ENCODE measurements around the gene SAPCD2. TPM values are rescaled to one million over a fixed set of nuclear protein-coding genes. Genes with fewer than 3 reads are reported as not detected.

The SAPCD2 gene
- polyA plus RNA-seq, 1 donor from 2014 or later = 0.22 TPM

- H2AFZ ChIP-seq (ENCODE audit: low read depth, low read length) = no peak overlapping the region
- peaks cover 3% of the 10 kb centered on the region for H3K79me2 ChIP-seq (replicated peaks; ENCODE audit: insufficient read depth, low read length)
- TF ChIP-seq TAF1 (IDR thresholded peaks at IDR 0.05; ENCODE audit: low read depth) = no peak
- TF ChIP-seq EZH2 (IDR thresholded peaks at IDR 0.05; ENCODE audit: borderline replicate concordance, insufficient read depth, low read length, poor library complexity, severe bottlenecking) = no peak
- TF ChIP-seq SMC3 (conservative IDR thresholded peaks at IDR 0.05; ENCODE audit: poor library complexity) = no peak
- TF ChIP-seq MXI1 (conservative IDR thresholded peaks at IDR 0.05; ENCODE audit: poor library complexity, severe bottlenecking) = no peak
- TF ChIP-seq CTCF (IDR thresholded peaks at IDR 0.05; ENCODE audit: poor library complexity, severe bottlenecking) = no peak
- TF ChIP-seq POLR2AphosphoS5 (IDR thresholded peaks at IDR 0.05) = no peak
- no peak for TF ChIP-seq EP300 (conservative IDR thresholded peaks at IDR 0.05; ENCODE audit: poor library complexity, severe bottlenecking)
- TF ChIP-seq RAD21 (conservative IDR thresholded peaks at IDR 0.05) = no peak
- TF ChIP-seq REST (IDR thresholded peaks at IDR 0.05; ENCODE audit: borderline replicate concordance) = no peak
- peak overlapping the region; percentile 70 for H3K4me2 ChIP-seq (ENCODE audit: low read length)
- no peaks in the 10 kb centered on the region for H3K9me3 ChIP-seq (ENCODE audit: low read length)
- no peak overlapping the region for H3K27ac ChIP-seq (ENCODE audit: low read length)
- H4K20me1 ChIP-seq (ENCODE audit: insufficient read depth) = no peaks in the 10 kb centered on the region
- no peaks in the 10 kb centered on the region for H3F3A ChIP-seq (ENCODE audit: insufficient read depth, low read length, poor library complexity, severe bottlenecking)
- H3K4me3 ChIP-seq (ENCODE audit: low read length) = peak overlapping the region; percentile 79
- H3K9me2 ChIP-seq (ENCODE audit: insufficient read depth, low read length) = no peaks in the 10 kb centered on the region
- H3K27me3 ChIP-seq (ENCODE audit: insufficient read depth, low read depth, low read length) = peaks cover 7% of the 10 kb centered on the region
- H3K36me3 ChIP-seq (ENCODE audit: insufficient read depth, low read length) = no peaks in the 10 kb centered on the region
- H3K9ac ChIP-seq (ENCODE audit: low read length) = peak overlapping the region; percentile 81
Observed at GRCh38 chr9:137088121-137088520, 17.8 kb upstream of the SAPCD2 start.

DNA sequence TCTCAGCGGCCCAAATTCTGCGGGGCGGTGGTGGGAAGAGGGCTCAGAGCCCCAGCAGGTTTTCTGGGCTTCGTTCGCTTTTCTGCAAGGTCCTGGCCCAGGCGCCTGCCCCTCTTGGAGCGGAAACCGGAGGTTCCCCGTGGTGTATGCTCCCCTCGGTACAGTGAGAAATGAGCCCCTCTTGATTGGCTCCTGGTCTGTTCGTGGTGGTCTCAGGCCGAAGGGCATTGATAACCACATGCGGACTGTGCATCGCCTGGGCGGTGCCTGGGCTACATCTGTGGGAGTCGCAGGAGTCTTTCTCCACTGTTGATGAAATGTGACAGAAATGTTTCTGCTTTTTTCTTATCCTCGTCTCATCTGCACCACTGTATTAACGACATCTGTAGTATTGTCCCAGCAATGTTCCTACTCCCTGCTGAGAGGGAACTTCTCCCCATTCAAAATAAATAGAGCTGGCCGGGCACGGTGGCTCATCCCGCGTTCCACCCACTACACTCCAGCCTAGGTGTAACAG lies 17.1 kb upstream of the SAPCD2 start:
- Histone ChIP-seq H3K9ac (ENCODE audit: low read length) (peak overlapping the region; percentile 81), H3K9me3 (ENCODE audit: low read length) (no peaks in the 10 kb centered on the region), H3K4me2 (ENCODE audit: low read length) (peak overlapping the region; percentile 70), H3K79me2 (replicated peaks; ENCODE audit: insufficient read depth, low read length) (peaks cover 3% of the 10 kb centered on the region), H2AFZ (ENCODE audit: low read depth, low read length) (peak overlapping the region; percentile 5), H3K4me3 (ENCODE audit: low read length) (peak overlapping the region; percentile 79), H3F3A (ENCODE audit: insufficient read depth, low read length, poor library complexity, severe bottlenecking) (no peaks in the 10 kb centered on the region), H3K27me3 (ENCODE audit: insufficient read depth, low read depth, low read length) (peaks cover 7% of the 10 kb centered on the region), H3K27ac (ENCODE audit: low read length) (peak overlapping the region; percentile 74), H3K9me2 (ENCODE audit: insufficient read depth, low read length) (no peaks in the 10 kb centered on the region), H3K36me3 (ENCODE audit: insufficient read depth, low read length) (no peaks in the 10 kb centered on the region), H4K20me1 (ENCODE audit: insufficient read depth) (no peaks in the 10 kb centered on the region)
- TF ChIP-seq EZH2 (IDR thresholded peaks at IDR 0.05; ENCODE audit: borderline replicate concordance, insufficient read depth, low read length, poor library complexity, severe bottlenecking) = no peak
- no peak for TF ChIP-seq EP300 (conservative IDR thresholded peaks at IDR 0.05; ENCODE audit: poor library complexity, severe bottlenecking)
- TF ChIP-seq SMC3 (conservative IDR thresholded peaks at IDR 0.05; ENCODE audit: poor library complexity) = no peak
